ENCODE results near the gene DDAH2.

GRCh38 chr6:31729979-31730630 is 1.0 kb upstream of the DDAH2 start:
- TF ChIP-seq YY1 (IDR thresholded peaks at IDR 0.05; ENCODE audit: insufficient read depth, insufficient read length) (no peak), SUZ12 (IDR thresholded peaks at IDR 0.05; ENCODE audit: extremely low read depth, insufficient read depth, insufficient read length) (no peak), ZNF274 (IDR thresholded peaks at IDR 0.05; ENCODE audit: low read depth, low read length) (no peak)

Measured in NT2/D1 (cell line).